Measurements from ENCODE around the gene NPTX1. TPM values are rescaled to one million over a fixed set of nuclear protein-coding genes. Genes with fewer than 3 reads are reported as not detected.

The NPTX1 gene
- total and polyA plus RNA-seq, 9 of the 15 experiments (the other 6 are each of a cell fraction or from before 2014, with no cell fraction given) = 0.04 TPM; not detected in 8

DNA sequence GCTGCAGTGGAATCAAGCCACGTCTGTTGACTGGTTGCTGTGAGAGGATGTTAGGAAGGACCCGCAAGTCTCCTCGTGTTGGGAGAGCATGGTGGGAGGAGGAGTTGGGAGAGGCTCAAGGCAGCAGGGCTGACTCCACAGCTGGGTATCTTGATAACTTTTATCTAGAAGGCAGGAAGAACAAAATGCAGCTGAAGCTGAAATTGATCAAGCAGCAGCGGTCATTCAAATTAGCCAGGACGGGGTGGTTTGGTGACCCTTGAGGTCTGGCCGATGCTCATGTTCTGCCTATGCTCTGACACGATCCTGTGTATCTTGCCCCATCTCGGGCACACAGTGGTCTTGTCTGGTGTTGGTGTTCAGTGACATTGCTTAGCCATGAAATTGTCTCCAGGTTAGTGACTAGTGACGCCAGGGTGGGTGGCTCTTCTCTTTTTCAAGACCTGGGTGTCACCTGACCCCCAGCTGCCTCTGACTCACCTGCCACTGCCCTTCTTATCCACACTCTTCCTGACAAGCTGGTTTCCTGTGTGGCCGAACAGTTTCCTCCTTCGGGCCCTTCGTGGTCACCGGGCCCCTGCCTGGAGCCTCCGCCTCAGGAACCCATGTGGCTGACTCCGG lies 19.1 kb downstream of the NPTX1 start (continued):
- TF ChIP-seq TEAD4 (IDR thresholded peaks at IDR 0.05; ENCODE audit: low read length) (peak; percentile 79), TEAD4 (CRISPR knock-in tag; IDR thresholded peaks at IDR 0.05; ENCODE audit: borderline replicate concordance) (no peak), FOS (IDR thresholded peaks at IDR 0.05; ENCODE audit: extremely low read depth, insufficient read length) (no peak), EGR1 (conservative IDR thresholded peaks at IDR 0.05) (no peak), MXI1 (IDR thresholded peaks at IDR 0.05; ENCODE audit: low read depth, low read length) (no peak), TGIF2 (CRISPR knock-in tag; IDR thresholded peaks at IDR 0.05) (no peak), KDM4B (IDR thresholded peaks at IDR 0.05; ENCODE audit: borderline replicate concordance in 2 of 2, low read depth in 1 of 2) (no peak), TCFL5 (CRISPR knock-in tag; conservative IDR thresholded peaks at IDR 0.05) (no peak), TAL1 (IDR thresholded peaks at IDR 0.05) (peak; percentile 66), ZBTB1 (CRISPR knock-in tag; IDR thresholded peaks at IDR 0.05; ENCODE audit: borderline replicate concordance, low read depth) (no peak), MTA2 (IDR thresholded peaks at IDR 0.05; ENCODE audit: low read depth) (peak; percentile 36; the same call in 1 of the 2 replicates), HMGN3 (IDR thresholded peaks at IDR 0.05; ENCODE audit: borderline replicate concordance, extremely low read depth, insufficient read length, low read depth, low read length) (no peak), BRD9 (IDR thresholded peaks at IDR 0.05; ENCODE audit: low read depth, partially characterized antibody) (no peak), HDAC2 (IDR thresholded peaks at IDR 0.05) (no peak), PML (IDR thresholded peaks at IDR 0.05; ENCODE audit: low read length) (peak; percentile 35; the same call in 1 of the 2 replicates), RNF2 (IDR thresholded peaks at IDR 0.05) (no peak), ZNF445 (CRISPR knock-in tag; IDR thresholded peaks at IDR 0.05; ENCODE audit: low read depth) (no peak), PTRF (tag; IDR thresholded peaks at IDR 0.05) (no peak)
- TF ChIP-seq, protein P1, sequence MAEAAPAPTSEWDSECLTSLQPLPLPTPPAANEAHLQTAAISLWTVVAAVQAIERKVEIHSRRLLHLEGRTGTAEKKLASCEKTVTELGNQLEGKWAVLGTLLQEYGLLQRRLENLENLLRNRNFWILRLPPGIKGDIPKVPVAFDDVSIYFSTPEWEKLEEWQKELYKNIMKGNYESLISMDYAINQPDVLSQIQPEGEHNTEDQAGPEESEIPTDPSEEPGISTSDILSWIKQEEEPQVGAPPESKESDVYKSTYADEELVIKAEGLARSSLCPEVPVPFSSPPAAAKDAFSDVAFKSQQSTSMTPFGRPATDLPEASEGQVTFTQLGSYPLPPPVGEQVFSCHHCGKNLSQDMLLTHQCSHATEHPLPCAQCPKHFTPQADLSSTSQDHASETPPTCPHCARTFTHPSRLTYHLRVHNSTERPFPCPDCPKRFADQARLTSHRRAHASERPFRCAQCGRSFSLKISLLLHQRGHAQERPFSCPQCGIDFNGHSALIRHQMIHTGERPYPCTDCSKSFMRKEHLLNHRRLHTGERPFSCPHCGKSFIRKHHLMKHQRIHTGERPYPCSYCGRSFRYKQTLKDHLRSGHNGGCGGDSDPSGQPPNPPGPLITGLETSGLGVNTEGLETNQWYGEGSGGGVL (CRISPR knock-in tag; IDR thresholded peaks at IDR 0.05) = no peak
- TF ChIP-seq, protein P2, sequence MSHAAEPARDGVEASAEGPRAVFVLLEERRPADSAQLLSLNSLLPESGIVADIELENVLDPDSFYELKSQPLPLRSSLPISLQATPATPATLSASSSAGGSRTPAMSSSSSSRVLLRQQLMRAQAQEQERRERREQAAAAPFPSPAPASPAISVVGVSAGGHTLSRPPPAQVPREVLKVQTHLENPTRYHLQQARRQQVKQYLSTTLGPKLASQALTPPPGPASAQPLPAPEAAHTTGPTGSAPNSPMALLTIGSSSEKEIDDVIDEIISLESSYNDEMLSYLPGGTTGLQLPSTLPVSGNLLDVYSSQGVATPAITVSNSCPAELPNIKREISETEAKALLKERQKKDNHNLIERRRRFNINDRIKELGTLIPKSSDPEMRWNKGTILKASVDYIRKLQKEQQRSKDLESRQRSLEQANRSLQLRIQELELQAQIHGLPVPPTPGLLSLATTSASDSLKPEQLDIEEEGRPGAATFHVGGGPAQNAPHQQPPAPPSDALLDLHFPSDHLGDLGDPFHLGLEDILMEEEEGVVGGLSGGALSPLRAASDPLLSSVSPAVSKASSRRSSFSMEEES (CRISPR knock-in tag; IDR thresholded peaks at IDR 0.05) = no peak
- TF ChIP-seq, protein P3, sequence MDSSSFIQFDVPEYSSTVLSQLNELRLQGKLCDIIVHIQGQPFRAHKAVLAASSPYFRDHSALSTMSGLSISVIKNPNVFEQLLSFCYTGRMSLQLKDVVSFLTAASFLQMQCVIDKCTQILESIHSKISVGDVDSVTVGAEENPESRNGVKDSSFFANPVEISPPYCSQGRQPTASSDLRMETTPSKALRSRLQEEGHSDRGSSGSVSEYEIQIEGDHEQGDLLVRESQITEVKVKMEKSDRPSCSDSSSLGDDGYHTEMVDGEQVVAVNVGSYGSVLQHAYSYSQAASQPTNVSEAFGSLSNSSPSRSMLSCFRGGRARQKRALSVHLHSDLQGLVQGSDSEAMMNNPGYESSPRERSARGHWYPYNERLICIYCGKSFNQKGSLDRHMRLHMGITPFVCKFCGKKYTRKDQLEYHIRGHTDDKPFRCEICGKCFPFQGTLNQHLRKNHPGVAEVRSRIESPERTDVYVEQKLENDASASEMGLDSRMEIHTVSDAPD (CRISPR knock-in tag; IDR thresholded peaks at IDR 0.05) = no peak
